LNCAP (cell line): ENCODE measurements around the gene BLZF1.

Source experiments
- CTCF ChIP-seq: fragments of 450-650 bp; IDR thresholded peaks from 2 replicates; pipeline ENCODE4 v1.5.1; 2017; ENCODE audit warnings: mild to moderate bottlenecking

The BLZF1 gene

DNA sequence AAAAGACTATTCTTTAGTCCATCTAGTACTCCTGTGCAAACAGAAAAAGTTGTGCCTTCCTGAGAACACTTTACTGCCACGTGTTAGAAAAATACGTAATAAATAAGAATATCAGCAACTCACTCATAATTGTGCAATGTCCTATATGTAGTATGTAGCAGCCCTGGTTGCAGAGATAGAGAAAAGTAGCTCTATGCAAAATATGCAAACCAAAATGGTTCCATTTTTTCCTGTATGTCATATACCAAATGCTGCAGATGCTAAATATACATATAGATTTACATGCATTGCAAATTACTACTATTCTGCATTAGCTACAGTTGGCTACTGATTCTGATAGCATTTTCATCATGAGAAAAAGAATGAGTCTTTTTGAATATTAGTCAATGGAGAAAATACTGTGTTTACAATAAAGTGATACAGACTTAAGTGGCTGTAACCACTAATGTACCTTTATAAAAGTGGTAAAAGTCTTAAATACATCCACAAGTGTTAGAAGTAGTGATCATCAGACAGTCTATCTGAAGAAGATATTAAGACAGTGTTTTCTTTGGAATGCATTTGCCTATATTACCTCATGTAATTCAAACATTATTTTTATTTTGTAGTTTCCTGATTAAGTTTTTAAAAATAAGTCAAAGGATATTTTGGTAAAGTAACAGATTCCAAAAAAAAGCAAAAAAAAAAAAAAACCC, 20.2 kb upstream of the BLZF1 start:
- TF ChIP-seq CTCF, result no peak

GRCh38 chr1:169348383-169349036, 19.5 kb upstream of the BLZF1 start:
- TF ChIP-seq CTCF, result peak; percentile 91

DNA sequence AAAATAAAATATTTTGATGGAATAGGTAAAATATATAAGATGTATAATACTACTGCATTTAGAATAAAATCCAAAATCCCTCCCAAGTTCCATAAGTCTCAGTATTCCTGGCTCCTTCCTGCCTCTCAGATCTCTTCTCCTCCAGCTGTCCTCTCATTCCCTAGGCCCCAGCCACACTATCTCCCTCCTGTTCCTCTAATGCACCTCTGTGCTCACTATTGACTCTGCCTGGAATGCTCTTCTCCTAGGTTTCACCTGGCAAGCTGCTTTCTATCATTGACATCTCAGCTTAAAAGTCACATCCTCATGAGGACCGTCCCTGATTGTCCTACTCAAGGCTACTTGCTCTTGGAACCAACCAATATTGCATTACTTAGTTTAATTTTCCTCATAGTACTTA, 7.6 kb upstream of the BLZF1 start:
- no peak for TF ChIP-seq CTCF

DNA sequence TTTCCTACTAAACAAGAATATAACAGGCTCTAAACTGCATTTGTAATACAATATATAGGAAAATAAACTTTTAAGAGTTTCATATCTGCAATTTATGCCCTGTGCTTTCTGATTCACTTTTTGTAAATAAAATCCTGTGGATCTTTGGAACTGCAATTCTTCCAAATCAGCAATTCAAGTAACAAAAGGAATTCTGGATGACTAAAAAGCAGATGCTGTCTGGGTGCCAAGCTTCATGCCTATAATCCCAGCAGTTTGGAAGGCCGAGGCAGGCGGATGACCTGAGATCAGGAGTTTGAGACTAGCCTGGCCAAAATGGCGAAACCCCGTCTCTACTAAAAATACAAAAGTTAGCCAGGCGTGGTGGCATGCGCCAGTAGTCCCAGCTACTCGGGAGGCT, 6.7 kb upstream of the BLZF1 start:
- no peak for TF ChIP-seq CTCF

GRCh38 chr1:169363046-169363730, 4.8 kb upstream of the BLZF1 start:
- no peak for TF ChIP-seq CTCF

DNA sequence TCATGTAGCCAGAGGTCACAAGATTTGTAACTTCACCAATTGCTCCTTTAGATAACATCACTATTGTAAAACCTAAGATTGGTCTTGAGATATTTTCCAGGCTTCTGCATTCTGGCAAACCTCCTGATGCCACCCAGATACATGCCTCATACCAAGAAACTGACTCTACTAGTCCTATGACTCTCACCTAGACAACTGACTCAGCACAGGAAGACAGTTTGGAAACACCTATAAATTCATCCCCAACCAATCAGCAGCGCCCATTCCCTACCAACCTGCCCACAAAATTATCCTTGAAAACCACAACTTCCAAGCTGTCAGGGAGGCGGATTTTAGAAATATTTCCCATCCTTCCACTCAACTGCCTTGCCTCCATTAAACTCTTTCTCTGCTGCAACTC, 3.0 kb upstream of the BLZF1 start:
- no peak for TF ChIP-seq CTCF

DNA sequence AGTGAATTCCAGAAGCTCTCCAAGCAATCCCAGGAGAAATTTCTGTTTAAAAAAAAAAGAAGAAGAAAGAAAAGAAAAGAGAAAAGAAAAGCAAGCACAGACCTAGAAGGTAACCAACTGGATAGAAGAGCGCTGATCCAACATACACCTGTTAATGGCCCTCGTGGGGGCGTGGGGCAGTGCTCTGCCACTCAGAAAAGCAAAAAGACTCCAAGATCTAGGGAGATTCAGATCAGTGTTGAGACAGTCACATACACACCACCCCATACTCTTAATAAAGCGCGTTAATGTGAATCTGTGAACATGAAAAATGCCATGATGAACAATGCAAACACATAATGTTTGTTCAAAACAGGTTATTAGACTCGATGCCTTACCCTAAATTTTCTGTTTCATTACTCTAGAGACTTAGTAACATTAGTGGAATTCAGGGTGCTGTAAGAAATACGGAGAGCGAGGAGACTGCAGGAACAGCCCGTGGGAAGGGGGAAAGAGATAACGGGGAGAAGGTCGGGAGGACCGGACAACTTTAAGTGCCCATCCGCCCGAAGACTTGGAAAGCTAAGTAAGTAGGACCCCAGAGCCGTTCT, 804 bp upstream of the BLZF1 start:
- no peak for TF ChIP-seq CTCF
